Adipocyte (in vitro differentiated cells): Measurements from ENCODE around the gene USP44.
"Not testable (repeated sequence)": the region's sequence is repeated elsewhere in the genome, so short reads cannot be mapped to it uniquely, and the experiment has no call there.

Experiments
- DNase-seq: peaks from one replicate; pipeline ENCODE4 v3.0.0-alpha.2; 2015; ENCODE audit warnings: low read depth
- H3K27me3 ChIP-seq: replicated peaks from 2 replicates; pipeline ENCODE4 v1.7.0; 2013; ENCODE audit warnings: mild to moderate bottlenecking, low read length, moderate library complexity; ENCODE audit not compliant: control insufficient read depth, insufficient read depth
- H3K36me3 ChIP-seq: 2 replicates; pipeline ENCODE4 v1.7.0; 2013; ENCODE audit warnings: low read length, mild to moderate bottlenecking, moderate library complexity; ENCODE audit not compliant: control insufficient read depth, insufficient read depth, severe bottlenecking
- H3K4me1 ChIP-seq: 2 replicates; pipeline ENCODE4 v1.7.0; 2013; ENCODE audit warnings: mild to moderate bottlenecking, low read length, moderate library complexity; ENCODE audit not compliant: control insufficient read depth, insufficient read depth
- H3K4me3 ChIP-seq: 2 replicates; pipeline ENCODE4 v1.7.0; 2013; ENCODE audit warnings: mild to moderate bottlenecking, low read length, moderate library complexity
- H3K9ac ChIP-seq: 2 replicates; pipeline ENCODE4 v1.7.0; 2013; ENCODE audit warnings: mild to moderate bottlenecking, low read length, moderate library complexity
- H3K9me3 ChIP-seq: 2 replicates; pipeline ENCODE4 v1.7.0; 2013; ENCODE audit warnings: mild to moderate bottlenecking, low read length, moderate library complexity; ENCODE audit not compliant: control insufficient read depth

Gene USP44

GRCh38 chr12:95506707-95507523 is 44.4 kb downstream of the USP44 start:
- Histone ChIP-seq H3K9ac (no peak overlapping the region), H3K4me3 (no peak overlapping the region), H3K36me3 (peaks cover 91% of the 10 kb centered on the region), H3K27me3 (no peaks in the 10 kb centered on the region), H3K9me3 (no peaks in the 10 kb centered on the region), H3K4me1 (peaks cover 4% of the 10 kb centered on the region)
- no peak for DNase-seq

- peaks cover 86% of the 10 kb centered on the region for H3K36me3 ChIP-seq
- H3K4me1 ChIP-seq, result peaks cover 4% of the 10 kb centered on the region
- no peak overlapping the region for H3K4me3 ChIP-seq
- H3K9ac ChIP-seq, result no peak overlapping the region
- no peaks in the 10 kb centered on the region for H3K27me3 ChIP-seq
- H3K9me3 ChIP-seq, result no peaks in the 10 kb centered on the region
- no peak for DNase-seq
Observed at GRCh38 chr12:95505039-95505438, 46.2 kb downstream of the USP44 start.

- Histone ChIP-seq H3K9me3 (no peaks in the 10 kb centered on the region), H3K27me3 (no peaks in the 10 kb centered on the region), H3K36me3 (peaks cover 91% of the 10 kb centered on the region), H3K4me3 (no peak overlapping the region), H3K9ac (no peak overlapping the region), H3K4me1 (peaks cover 4% of the 10 kb centered on the region)
- DNase-seq, result no peak
Observed at GRCh38 chr12:95504140-95504539, 47.1 kb downstream of the USP44 start.

- no peaks in the 10 kb centered on the region for H3K4me1 ChIP-seq
- H3K9ac ChIP-seq, result no peak overlapping the region
- H3K9me3 ChIP-seq, result no peaks in the 10 kb centered on the region
- H3K36me3 ChIP-seq, result peaks cover 92% of the 10 kb centered on the region
- H3K27me3 ChIP-seq, result no peaks in the 10 kb centered on the region
- no peak for DNase-seq
- H3K4me3 ChIP-seq, result no peak overlapping the region
Observed at GRCh38 chr12:95499772-95500171, 51.5 kb downstream of the USP44 start.

- Histone ChIP-seq H3K27me3 (no peaks in the 10 kb centered on the region), H3K4me3 (no peak overlapping the region), H3K4me1 (no peaks in the 10 kb centered on the region), H3K9ac (no peak overlapping the region), H3K36me3 (peaks cover 92% of the 10 kb centered on the region), H3K9me3 (no peaks in the 10 kb centered on the region)
- DNase-seq, result no peak
Observed at GRCh38 chr12:95498968-95499367, 52.3 kb downstream of the USP44 start.

GRCh38 chr12:95497031-95497430 is 54.2 kb downstream of the USP44 start:
- no peak for DNase-seq
- Histone ChIP-seq H3K9ac (no peak overlapping the region), H3K4me1 (no peaks in the 10 kb centered on the region), H3K36me3 (peaks cover 86% of the 10 kb centered on the region), H3K9me3 (no peaks in the 10 kb centered on the region), H3K4me3 (no peak overlapping the region), H3K27me3 (no peaks in the 10 kb centered on the region)

GRCh38 chr12:95495433-95495832 is 55.8 kb downstream of the USP44 start:
- Histone ChIP-seq H3K36me3 (peaks cover 91% of the 10 kb centered on the region), H3K4me3 (no peak overlapping the region), H3K9ac (no peak overlapping the region), H3K4me1 (no peaks in the 10 kb centered on the region), H3K27me3 (no peaks in the 10 kb centered on the region), H3K9me3 (no peaks in the 10 kb centered on the region)
- DNase-seq, result no peak

GRCh38 chr12:95494888-95495287 is 56.4 kb downstream of the USP44 start:
- H3K9ac ChIP-seq, result no peak overlapping the region
- H3K4me3 ChIP-seq, result no peak overlapping the region
- no peaks in the 10 kb centered on the region for H3K9me3 ChIP-seq
- no peaks in the 10 kb centered on the region for H3K4me1 ChIP-seq
- DNase-seq, result no peak
- H3K36me3 ChIP-seq, result peaks cover 91% of the 10 kb centered on the region
- no peaks in the 10 kb centered on the region for H3K27me3 ChIP-seq

GRCh38 chr12:95492462-95492861 is 58.8 kb downstream of the USP44 start:
- H3K4me1 ChIP-seq, result peaks cover 3% of the 10 kb centered on the region
- no peaks in the 10 kb centered on the region for H3K9me3 ChIP-seq
- H3K27me3 ChIP-seq, result no peaks in the 10 kb centered on the region
- H3K9ac ChIP-seq, result no peak overlapping the region
- DNase-seq, result no peak
- no peak overlapping the region for H3K4me3 ChIP-seq
- peaks cover 87% of the 10 kb centered on the region for H3K36me3 ChIP-seq

- H3K4me3 ChIP-seq, result no peak overlapping the region
- peak; percentile 32 for DNase-seq
- H3K9me3 ChIP-seq, result no peaks in the 10 kb centered on the region
- peaks cover 71% of the 10 kb centered on the region for H3K36me3 ChIP-seq
- no peak overlapping the region for H3K9ac ChIP-seq
- H3K27me3 ChIP-seq, result no peaks in the 10 kb centered on the region
- H3K4me1 ChIP-seq, result peaks cover 11% of the 10 kb centered on the region
Observed at GRCh38 chr12:95487024-95487423, 64.3 kb downstream of the USP44 start.

GRCh38 chr12:95484524-95484923 is 66.8 kb downstream of the USP44 start:
- Histone ChIP-seq H3K4me1 (peaks cover 18% of the 10 kb centered on the region), H3K9me3 (no peaks in the 10 kb centered on the region), H3K27me3 (no peaks in the 10 kb centered on the region), H3K9ac (no peak overlapping the region), H3K4me3 (no peak overlapping the region), H3K36me3 (peaks cover 51% of the 10 kb centered on the region)
- peak; percentile 75 for DNase-seq

- H3K4me3 ChIP-seq, DNase-seq, H3K9ac ChIP-seq, H3K9me3 ChIP-seq, H3K27me3 ChIP-seq: not testable (repeated sequence)
- Histone ChIP-seq H3K36me3 (peaks cover 56% of the 10 kb centered on the region), H3K4me1 (peaks cover 15% of the 10 kb centered on the region)
Observed at GRCh38 chr12:95482564-95482963, 68.7 kb downstream of the USP44 start.
